Liver (tissue), 3 donors: ENCODE measurements around the gene MYOM1.

Source experiments
- EGR1 ChIP-seq, 2 donors: IDR thresholded peaks; 2 replicates each; pipeline ENCODE4 v1.6.1; 2016 to 2018; ENCODE audit warnings: antibody characterized with exemption in 2 of 2, low read depth in 2 of 2
- FOXA1 ChIP-seq: IDR thresholded peaks from 2 replicates; pipeline ENCODE4 v1.6.1; 2016; ENCODE audit warnings: antibody characterized with exemption
- GABPA ChIP-seq, 2 donors: IDR thresholded peaks in 1 of 2; conservative IDR thresholded peaks in 1 of 2; 2 replicates each; pipeline ENCODE4 v1.6.1; 2016; ENCODE audit warnings: antibody characterized with exemption in 2 of 2, mild to moderate bottlenecking in 1 of 2, moderate library complexity in 1 of 2
- JUND ChIP-seq, 2 donors: IDR thresholded peaks; 2 replicates each; pipeline ENCODE4 v1.6.1; 2016; ENCODE audit warnings: antibody characterized with exemption in 2 of 2
- RAD21 ChIP-seq, 2 donors: IDR thresholded peaks; 2 replicates each; pipeline ENCODE4 v1.6.1; 2016; ENCODE audit warnings: antibody characterized with exemption in 2 of 2, mild to moderate bottlenecking in 2 of 2
- RXRA ChIP-seq, 2 donors: IDR thresholded peaks; 2 replicates each; pipeline ENCODE4 v1.6.1; 2017 to 2018; ENCODE audit warnings: antibody characterized with exemption in 2 of 2, mild to moderate bottlenecking in 1 of 2
- SP1 ChIP-seq: IDR thresholded peaks from 2 replicates; pipeline ENCODE4 v1.6.1; 2018; ENCODE audit warnings: antibody characterized with exemption, mild to moderate bottlenecking
- TAF1 ChIP-seq: conservative IDR thresholded peaks from 2 replicates; pipeline ENCODE4 v1.6.1; 2016; ENCODE audit warnings: antibody characterized with exemption, mild to moderate bottlenecking
- YY1 ChIP-seq: IDR thresholded peaks from 2 replicates; pipeline ENCODE4 v1.6.1; 2016; ENCODE audit warnings: antibody characterized with exemption, mild to moderate bottlenecking
- TF ChIP-seq, protein P1 (sequence below): IDR thresholded peaks from 2 replicates; pipeline ENCODE4 v1.6.1; 2016; ENCODE audit warnings: antibody characterized with exemption
- TF ChIP-seq, protein P2 (sequence below): fragments of 150-350 bp; IDR thresholded peaks from 2 replicates; pipeline ENCODE4 v1.5.1; 2017; ENCODE audit warnings: improper control_type of control experiment, low read depth, low read length; ENCODE audit not compliant: missing input control
- TF ChIP-seq, protein P3 (sequence below): IDR thresholded peaks from 2 replicates; pipeline ENCODE4 v1.6.1; 2016; ENCODE audit warnings: antibody characterized with exemption
- TF ChIP-seq, protein P4 (sequence below): IDR thresholded peaks from 2 replicates; pipeline ENCODE4 v1.6.1; 2016; ENCODE audit warnings: antibody characterized with exemption, mild to moderate bottlenecking
- donor health status: healthy.
- donor health status: healthy.

DNA sequence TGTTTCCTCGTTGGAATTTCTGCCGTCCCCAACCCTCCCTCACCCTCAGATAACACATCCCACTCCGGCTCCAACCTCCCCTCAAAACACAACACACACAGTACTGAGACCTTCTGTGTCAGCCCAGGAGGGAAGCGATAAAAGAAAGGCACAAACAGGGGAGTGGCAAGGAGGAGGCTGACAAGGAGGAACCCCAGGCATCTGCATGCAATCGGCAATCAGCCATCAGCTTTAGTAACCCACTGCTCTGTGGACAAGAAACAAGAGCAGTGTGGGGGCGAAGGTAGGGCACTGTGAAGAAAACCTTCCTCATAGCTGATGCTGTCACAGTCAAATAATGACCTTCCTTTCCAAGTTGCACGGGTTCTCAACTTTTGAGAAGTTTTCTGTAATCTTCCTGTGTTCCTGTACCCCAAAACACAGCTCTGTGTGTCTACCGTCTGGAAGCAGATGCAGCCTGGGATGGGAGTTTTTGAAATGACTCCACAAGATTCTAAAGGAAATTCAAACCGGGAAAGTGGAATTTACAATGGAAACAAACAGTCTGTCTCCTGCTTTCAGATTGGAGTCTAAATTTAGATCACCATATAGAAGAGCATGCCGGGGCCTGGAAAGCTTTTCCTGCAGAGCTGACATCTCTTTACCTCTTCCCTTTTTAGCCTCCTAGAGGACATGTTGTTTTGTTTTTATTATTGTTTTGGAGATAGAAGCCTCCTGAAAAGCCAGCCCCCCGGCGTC is 190.4 kb downstream of the MYOM1 start:
- TF ChIP-seq, protein P1, sequence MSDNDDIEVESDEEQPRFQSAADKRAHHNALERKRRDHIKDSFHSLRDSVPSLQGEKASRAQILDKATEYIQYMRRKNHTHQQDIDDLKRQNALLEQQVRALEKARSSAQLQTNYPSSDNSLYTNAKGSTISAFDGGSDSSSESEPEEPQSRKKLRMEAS, result no peak
- TF ChIP-seq, protein P2, sequence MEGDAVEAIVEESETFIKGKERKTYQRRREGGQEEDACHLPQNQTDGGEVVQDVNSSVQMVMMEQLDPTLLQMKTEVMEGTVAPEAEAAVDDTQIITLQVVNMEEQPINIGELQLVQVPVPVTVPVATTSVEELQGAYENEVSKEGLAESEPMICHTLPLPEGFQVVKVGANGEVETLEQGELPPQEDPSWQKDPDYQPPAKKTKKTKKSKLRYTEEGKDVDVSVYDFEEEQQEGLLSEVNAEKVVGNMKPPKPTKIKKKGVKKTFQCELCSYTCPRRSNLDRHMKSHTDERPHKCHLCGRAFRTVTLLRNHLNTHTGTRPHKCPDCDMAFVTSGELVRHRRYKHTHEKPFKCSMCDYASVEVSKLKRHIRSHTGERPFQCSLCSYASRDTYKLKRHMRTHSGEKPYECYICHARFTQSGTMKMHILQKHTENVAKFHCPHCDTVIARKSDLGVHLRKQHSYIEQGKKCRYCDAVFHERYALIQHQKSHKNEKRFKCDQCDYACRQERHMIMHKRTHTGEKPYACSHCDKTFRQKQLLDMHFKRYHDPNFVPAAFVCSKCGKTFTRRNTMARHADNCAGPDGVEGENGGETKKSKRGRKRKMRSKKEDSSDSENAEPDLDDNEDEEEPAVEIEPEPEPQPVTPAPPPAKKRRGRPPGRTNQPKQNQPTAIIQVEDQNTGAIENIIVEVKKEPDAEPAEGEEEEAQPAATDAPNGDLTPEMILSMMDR, result no peak
- TF ChIP-seq YY1 (no peak), TAF1 (no peak), JUND (IDR thresholded peaks at IDR 0.05) (no peak), SP1 (no peak), RXRA (IDR thresholded peaks at IDR 0.05) (no peak), FOXA1 (no peak), RAD21 (IDR thresholded peaks at IDR 0.05) (no peak), EGR1 (IDR thresholded peaks at IDR 0.05; ENCODE audit: low read depth in 2 of 2) (no peak), GABPA (IDR thresholded peaks at IDR 0.05 in 1 of 2, conservative IDR thresholded peaks at IDR 0.05 in 1 of 2) (no peak)
- TF ChIP-seq, protein P3, sequence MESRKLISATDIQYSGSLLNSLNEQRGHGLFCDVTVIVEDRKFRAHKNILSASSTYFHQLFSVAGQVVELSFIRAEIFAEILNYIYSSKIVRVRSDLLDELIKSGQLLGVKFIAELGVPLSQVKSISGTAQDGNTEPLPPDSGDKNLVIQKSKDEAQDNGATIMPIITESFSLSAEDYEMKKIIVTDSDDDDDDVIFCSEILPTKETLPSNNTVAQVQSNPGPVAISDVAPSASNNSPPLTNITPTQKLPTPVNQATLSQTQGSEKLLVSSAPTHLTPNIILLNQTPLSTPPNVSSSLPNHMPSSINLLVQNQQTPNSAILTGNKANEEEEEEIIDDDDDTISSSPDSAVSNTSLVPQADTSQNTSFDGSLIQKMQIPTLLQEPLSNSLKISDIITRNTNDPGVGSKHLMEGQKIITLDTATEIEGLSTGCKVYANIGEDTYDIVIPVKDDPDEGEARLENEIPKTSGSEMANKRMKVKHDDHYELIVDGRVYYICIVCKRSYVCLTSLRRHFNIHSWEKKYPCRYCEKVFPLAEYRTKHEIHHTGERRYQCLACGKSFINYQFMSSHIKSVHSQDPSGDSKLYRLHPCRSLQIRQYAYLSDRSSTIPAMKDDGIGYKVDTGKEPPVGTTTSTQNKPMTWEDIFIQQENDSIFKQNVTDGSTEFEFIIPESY, result no peak
- TF ChIP-seq, protein P4, sequence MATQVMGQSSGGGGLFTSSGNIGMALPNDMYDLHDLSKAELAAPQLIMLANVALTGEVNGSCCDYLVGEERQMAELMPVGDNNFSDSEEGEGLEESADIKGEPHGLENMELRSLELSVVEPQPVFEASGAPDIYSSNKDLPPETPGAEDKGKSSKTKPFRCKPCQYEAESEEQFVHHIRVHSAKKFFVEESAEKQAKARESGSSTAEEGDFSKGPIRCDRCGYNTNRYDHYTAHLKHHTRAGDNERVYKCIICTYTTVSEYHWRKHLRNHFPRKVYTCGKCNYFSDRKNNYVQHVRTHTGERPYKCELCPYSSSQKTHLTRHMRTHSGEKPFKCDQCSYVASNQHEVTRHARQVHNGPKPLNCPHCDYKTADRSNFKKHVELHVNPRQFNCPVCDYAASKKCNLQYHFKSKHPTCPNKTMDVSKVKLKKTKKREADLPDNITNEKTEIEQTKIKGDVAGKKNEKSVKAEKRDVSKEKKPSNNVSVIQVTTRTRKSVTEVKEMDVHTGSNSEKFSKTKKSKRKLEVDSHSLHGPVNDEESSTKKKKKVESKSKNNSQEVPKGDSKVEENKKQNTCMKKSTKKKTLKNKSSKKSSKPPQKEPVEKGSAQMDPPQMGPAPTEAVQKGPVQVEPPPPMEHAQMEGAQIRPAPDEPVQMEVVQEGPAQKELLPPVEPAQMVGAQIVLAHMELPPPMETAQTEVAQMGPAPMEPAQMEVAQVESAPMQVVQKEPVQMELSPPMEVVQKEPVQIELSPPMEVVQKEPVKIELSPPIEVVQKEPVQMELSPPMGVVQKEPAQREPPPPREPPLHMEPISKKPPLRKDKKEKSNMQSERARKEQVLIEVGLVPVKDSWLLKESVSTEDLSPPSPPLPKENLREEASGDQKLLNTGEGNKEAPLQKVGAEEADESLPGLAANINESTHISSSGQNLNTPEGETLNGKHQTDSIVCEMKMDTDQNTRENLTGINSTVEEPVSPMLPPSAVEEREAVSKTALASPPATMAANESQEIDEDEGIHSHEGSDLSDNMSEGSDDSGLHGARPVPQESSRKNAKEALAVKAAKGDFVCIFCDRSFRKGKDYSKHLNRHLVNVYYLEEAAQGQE, result no peak
